Posterior vena cava (tissue), 2 donors: ENCODE data around the gene PTBP1. TPM values are rescaled to one million over a fixed set of nuclear protein-coding genes. Genes with fewer than 3 reads are reported as not detected.
"Not testable (repeated sequence)": the region's sequence is repeated elsewhere in the genome, so short reads cannot be mapped to it uniquely, and the experiment has no call there.

Experiments
- DNase-seq: peaks from one replicate; pipeline ENCODE4 v3.0.0-alpha.2; 2020; ENCODE audit warnings: low spot score
- intact Hi-C, 2 donors: fragments of 100-400 bp; cut with DNase I; formaldehyde crosslinking; loops; one replicate each; pipeline versions ENCODE4 v1.14.1 to v1.14.2; 2022 to 2023
- total RNA-seq, 2 donors: library from RNA; stranded (reverse); fragmentation: NEBNext Ultra II Directional; extraction: Animal tissue kit (Norgen Biotek cat#: 25700); gene quantifications; one replicate each; pipeline ENCODE4 v1.2.1, GENCODE V29; 2021
- donor health status: DM: yes; HTN: yes; CAD: no.
- donor health status: DM: yes; HTN: yes; CAD: no.

The PTBP1 gene
- total RNA-seq, 2 donors from 2014 or later = 151 to 168 TPM

- intact Hi-C loops = no loop called here
- DNase-seq = peak; percentile 74
These were observed 24.1 kb downstream of the PTBP1 start for GRCh38 chr19:821231-821824.

GRCh38 chr19:821825-822503 lies 24.7 kb downstream of the PTBP1 start, which contains the start of gene PLPPR3:
PLPPR3 (minus strand) TSS chr19:821955; CDS start chr19:821559, 396 bp downstream.
- peak; percentile 62 for DNase-seq
- intact Hi-C loops = no loop called here

- intact Hi-C loops = no loop called here
- peak; percentile 64 for DNase-seq
These were observed 26.4 kb downstream of the PTBP1 start for GRCh38 chr19:823565-824121.

GRCh38 chr19:824885-825284 lies 27.6 kb downstream of the PTBP1 start:
- intact Hi-C loops = no loop called here
- peak; percentile 80 for DNase-seq

GRCh38 chr19:825897-826644 lies 28.8 kb downstream of the PTBP1 start:
- intact Hi-C loops = no loop called here
- no peak for DNase-seq

- intact Hi-C loops = no loop called here
- DNase-seq = peak; percentile 66
These were observed 30.1 kb downstream of the PTBP1 start for GRCh38 chr19:827314-827709.

GRCh38 chr19:827710-828321 lies 30.6 kb downstream of the PTBP1 start, which contains the start of gene AZU1:
AZU1 (plus strand) TSS chr19:827837; CDS start chr19:827847, 10 bp downstream.
- intact Hi-C loops = no loop called here
- no peak for DNase-seq

GRCh38 chr19:829129-829758 lies 32.0 kb downstream of the PTBP1 start:
- DNase-seq = peak; percentile 58
- intact Hi-C loops = no loop called here

- DNase-seq = no peak
- intact Hi-C loops = no loop called here
These were observed 34.4 kb downstream of the PTBP1 start for GRCh38 chr19:831407-832369.

- DNase-seq = no peak
- intact Hi-C loops = no loop called here
These were observed 37.0 kb downstream of the PTBP1 start for GRCh38 chr19:834216-834615.

- DNase-seq = no peak
- intact Hi-C loops = no loop called here
These were observed 38.1 kb downstream of the PTBP1 start for GRCh38 chr19:835210-835810.

- intact Hi-C loops = no loop called here
- DNase-seq = no peak
These were observed 43.4 kb downstream of the PTBP1 start, which contains the start of gene PRTN3 for GRCh38 chr19:840519-841206. PRTN3 (plus strand) TSS chr19:840999; CDS start chr19:841009, 10 bp downstream.

GRCh38 chr19:842802-843179 lies 45.5 kb downstream of the PTBP1 start:
- DNase-seq, intact Hi-C loops: not testable (repeated sequence)

GRCh38 chr19:843180-843835 lies 46.1 kb downstream of the PTBP1 start:
- intact Hi-C loops = no loop called here
- DNase-seq = peak; percentile 84

- intact Hi-C loops = no loop called here
- peak; percentile 48 for DNase-seq
These were observed 46.7 kb downstream of the PTBP1 start for GRCh38 chr19:843836-844545.

- DNase-seq = peak; percentile 60
- intact Hi-C loops = no loop called here
These were observed 47.3 kb downstream of the PTBP1 start for GRCh38 chr19:844546-844971.
